ENCODE data around the gene EBLN1. TPM values are rescaled to one million over a fixed set of nuclear protein-coding genes. Genes with fewer than 3 reads are reported as not detected.
"Not testable (repeated sequence)": the region's sequence is repeated elsewhere in the genome, so short reads cannot be mapped to it uniquely, and the experiment has no call there.

EBLN1 gene
- total RNA-seq, 2 donors from 2014 or later, result not detected

GRCh38 chr10:22229802-22230157, 12.0 kb upstream of the EBLN1 start:
- ATAC-seq, result no peak
- intact Hi-C loops (cut with DNase I, micrococcal nuclease), result loop anchor here in 1 of 2 donors (5.0 kb wide), 1 partner anchor 88 kb away; the partner anchor contains the start of gene COMMD3
- no peak for DNase-seq

GRCh38 chr10:22228943-22229801, 11.4 kb upstream of the EBLN1 start:
- DNase-seq (peak; percentile 73 to 82), ATAC-seq (peak; percentile 98)
- intact Hi-C loops (cut with DNase I, micrococcal nuclease), result loop anchor here in 1 of 2 donors (5.0 kb wide), 1 partner anchor 88 kb away; the partner anchor contains the start of gene COMMD3

- intact Hi-C loops (cut with DNase I, micrococcal nuclease), result loop anchor here in 1 of 2 donors (5.0 kb wide), 1 partner anchor 89 kb away; the partner anchor contains the start of gene COMMD3
- DNase-seq, result no peak
These were observed 10.5 kb upstream of the EBLN1 start for GRCh38 chr10:22228167-22228938.

GRCh38 chr10:22226599-22226998, 8.8 kb upstream of the EBLN1 start:
- DNase-seq (no peak), ATAC-seq (no peak)
- intact Hi-C loops (cut with DNase I, micrococcal nuclease), result loop anchor here in 1 of 2 donors (5.0 kb wide), 1 partner anchor 91 kb away; the partner anchor contains the start of gene COMMD3

More at GRCh38 chr10:22228167-22228938, 10.5 kb upstream of the EBLN1 start:
- no peak for ATAC-seq

GRCh38 chr10:22222236-22223190, 4.7 kb upstream of the EBLN1 start:
- intact Hi-C loops (cut with DNase I, micrococcal nuclease), result no loop called here
- DNase-seq, result no peak
- no peak for ATAC-seq

- intact Hi-C loops (cut with DNase I, micrococcal nuclease), result no loop called here
- ATAC-seq, result no peak
- no peak for DNase-seq
These were observed 1.5 kb upstream of the EBLN1 start for GRCh38 chr10:22219308-22219707.

- no peak for ATAC-seq
These were observed 633 bp upstream of the EBLN1 start for GRCh38 chr10:22218448-22218847.

GRCh38 chr10:22217084-22217483, 731 bp downstream of the EBLN1 start:
- intact Hi-C loops (cut with DNase I, micrococcal nuclease); DNase-seq; ATAC-seq: not testable (repeated sequence)

More at GRCh38 chr10:22218448-22218847, 633 bp upstream of the EBLN1 start:
- DNase-seq, result no peak
- intact Hi-C loops (cut with DNase I, micrococcal nuclease), result no loop called here

- intact Hi-C loops (cut with DNase I, micrococcal nuclease), result no loop called here
- ATAC-seq (no peak), DNase-seq (no peak)
These were observed 7.5 kb downstream of the EBLN1 start for GRCh38 chr10:22210267-22210666.

- intact Hi-C loops (cut with DNase I, micrococcal nuclease), result no loop called here
- ATAC-seq, result no peak
- DNase-seq, result no peak
These were observed 23.9 kb downstream of the EBLN1 start for GRCh38 chr10:22193945-22194344.

- ATAC-seq (no peak), DNase-seq (no peak)
- intact Hi-C loops (cut with DNase I, micrococcal nuclease), result no loop called here
These were observed 32.2 kb downstream of the EBLN1 start for GRCh38 chr10:22185586-22185985.

GRCh38 chr10:22183771-22184461, 33.9 kb downstream of the EBLN1 start:
- intact Hi-C loops (cut with DNase I, micrococcal nuclease), result no loop called here
- no peak for DNase-seq
- ATAC-seq, result no peak

GRCh38 chr10:22180724-22181123, 37.1 kb downstream of the EBLN1 start:
- ATAC-seq (no peak), DNase-seq (no peak)
- intact Hi-C loops (cut with DNase I, micrococcal nuclease), result no loop called here

GRCh38 chr10:22174442-22174841, 43.4 kb downstream of the EBLN1 start:
- intact Hi-C loops (cut with DNase I, micrococcal nuclease), result no loop called here

GRCh38 chr10:22171131-22171530, 46.7 kb downstream of the EBLN1 start:
- intact Hi-C loops (cut with DNase I, micrococcal nuclease), result no loop called here
- no peak for ATAC-seq
- DNase-seq, result no peak

More at GRCh38 chr10:22174442-22174841, 43.4 kb downstream of the EBLN1 start:
- DNase-seq (no peak), ATAC-seq (no peak)

GRCh38 chr10:22170582-22170981, 47.2 kb downstream of the EBLN1 start:
- intact Hi-C loops (cut with DNase I, micrococcal nuclease), result no loop called here
- no peak for DNase-seq
- no peak for ATAC-seq

- intact Hi-C loops (cut with DNase I, micrococcal nuclease), result no loop called here
- ATAC-seq (no peak), DNase-seq (no peak)
These were observed 57.8 kb downstream of the EBLN1 start for GRCh38 chr10:22159979-22160378.

GRCh38 chr10:22159180-22159579, 58.6 kb downstream of the EBLN1 start:
- intact Hi-C loops (cut with DNase I, micrococcal nuclease), result no loop called here
- DNase-seq, result no peak
- no peak for ATAC-seq

Data from left colon (tissue), 2 donors.